DOHH2 (cell line): ENCODE measurements around the gene ABLIM3.

ENCODE experiments used
- H3F3A ChIP-seq: fragments of 200-600 bp; sonication (generic), shearing (Covaris generic); 2 replicates; pipeline ENCODE4 v1.6.0; 2016; ENCODE audit warnings: antibody characterized with exemption, mild to moderate bottlenecking; ENCODE audit not compliant: control insufficient read depth, insufficient read depth
- H3K27ac ChIP-seq: fragments of 200-600 bp; sonication (generic); 2 replicates; pipeline ENCODE4 v1.5.1; 2014; ENCODE audit warnings: low read depth, mild to moderate bottlenecking, low read length, moderate library complexity
- H3K27me3 ChIP-seq: fragments of 200-600 bp; sonication (generic); 2 replicates; pipeline ENCODE4 v1.6.1; 2014; ENCODE audit warnings: mild to moderate bottlenecking, low read length, mixed read lengths; ENCODE audit not compliant: control insufficient read depth
- H3K36me3 ChIP-seq: fragments of 200-600 bp; sonication (generic); 2 replicates; pipeline ENCODE4 v1.6.1; 2014; ENCODE audit warnings: mild to moderate bottlenecking, low read length, moderate library complexity, mixed read lengths; ENCODE audit not compliant: control insufficient read depth
- H3K4me1 ChIP-seq: fragments of 200-600 bp; sonication (generic); 2 replicates; pipeline ENCODE4 v1.6.1; 2014; ENCODE audit warnings: mild to moderate bottlenecking, low read length, mixed read lengths; ENCODE audit not compliant: control insufficient read depth
- H3K4me2 ChIP-seq: fragments of 200-600 bp; sonication (generic); 2 replicates; pipeline ENCODE4 v1.6.0; 2014; ENCODE audit warnings: mild to moderate bottlenecking, low read length, moderate library complexity
- H3K4me3 ChIP-seq: fragments of 200-600 bp; sonication (generic); 2 replicates; pipeline ENCODE4 v1.5.1; 2014; ENCODE audit warnings: mild to moderate bottlenecking, low read length, mixed read lengths
- H3K79me2 ChIP-seq: fragments of 200-600 bp; sonication (generic); 2 replicates; pipeline ENCODE4 v1.6.1; 2014; ENCODE audit warnings: mild to moderate bottlenecking, low read length, mixed read lengths; ENCODE audit not compliant: control insufficient read depth
- H3K9me2 ChIP-seq: fragments of 200-600 bp; sonication (generic); replicated peaks from 2 replicates; pipeline ENCODE4 v1.6.1; 2014; ENCODE audit warnings: mild to moderate bottlenecking, low read length, mixed read lengths; ENCODE audit not compliant: control insufficient read depth
- H3K9me3 ChIP-seq: fragments of 200-600 bp; sonication (generic); 2 replicates; pipeline ENCODE4 v1.6.1; 2014; ENCODE audit warnings: antibody characterized with exemption, low read length, mixed read lengths; ENCODE audit not compliant: control insufficient read depth, insufficient read depth
- H4K20me1 ChIP-seq: fragments of 200-600 bp; sonication (generic); 2 replicates; pipeline ENCODE4 v1.6.0; 2014; ENCODE audit warnings: low read depth, mild to moderate bottlenecking, antibody characterized with exemption, low read length, moderate library complexity; ENCODE audit not compliant: control insufficient read depth, insufficient read depth
- CTCF ChIP-seq: fragments of 200-600 bp; sonication (generic); IDR thresholded peaks from one replicate; pipeline ENCODE4 v1.5.1; 2014; ENCODE audit warnings: antibody characterized with exemption, mild to moderate bottlenecking, low read depth, low read length; ENCODE audit not compliant: poor library complexity, severe bottlenecking
- EZH2phosphoT487 ChIP-seq: fragments of 200-600 bp; sonication (generic); IDR thresholded peaks from 2 replicates; pipeline ENCODE4 v1.6.1; 2017; ENCODE audit warnings: borderline replicate concordance, mild to moderate bottlenecking, antibody characterized with exemption, low read length, moderate library complexity, mixed read lengths

The ABLIM3 gene

GRCh38 chr5:149172709-149173505, 31.6 kb downstream of the ABLIM3 start:
- H3F3A ChIP-seq: no peaks in the 10 kb centered on the region
- H3K4me3 ChIP-seq: no peak overlapping the region
- H3K9me2 ChIP-seq: no peaks in the 10 kb centered on the region
- H3K4me2 ChIP-seq: no peak overlapping the region
- TF ChIP-seq CTCF (no peak), EZH2phosphoT487 (no peak)
- peaks cover 10% of the 10 kb centered on the region for H3K27me3 ChIP-seq
- no peak overlapping the region for H3K27ac ChIP-seq
- H3K79me2 ChIP-seq: no peaks in the 10 kb centered on the region
- no peaks in the 10 kb centered on the region for H4K20me1 ChIP-seq
- no peaks in the 10 kb centered on the region for H3K4me1 ChIP-seq
- no peaks in the 10 kb centered on the region for H3K9me3 ChIP-seq
- no peaks in the 10 kb centered on the region for H3K36me3 ChIP-seq

GRCh38 chr5:149174847-149175234, 33.5 kb downstream of the ABLIM3 start:
- no peaks in the 10 kb centered on the region for H3K9me3 ChIP-seq
- no peaks in the 10 kb centered on the region for H3F3A ChIP-seq
- H3K27ac ChIP-seq: no peak overlapping the region
- no peak overlapping the region for H3K4me3 ChIP-seq
- H3K79me2 ChIP-seq: no peaks in the 10 kb centered on the region
- TF ChIP-seq EZH2phosphoT487 (no peak), CTCF (no peak)
- H3K27me3 ChIP-seq: peaks cover 15% of the 10 kb centered on the region
- no peaks in the 10 kb centered on the region for H3K4me1 ChIP-seq
- no peaks in the 10 kb centered on the region for H3K9me2 ChIP-seq
- no peaks in the 10 kb centered on the region for H4K20me1 ChIP-seq
- H3K4me2 ChIP-seq: no peak overlapping the region
- H3K36me3 ChIP-seq: no peaks in the 10 kb centered on the region

- H3K27ac ChIP-seq: no peak overlapping the region
- TF ChIP-seq CTCF (no peak), EZH2phosphoT487 (no peak)
- H3K4me2 ChIP-seq: no peak overlapping the region
Observed at GRCh38 chr5:149175346-149176105, 34.2 kb downstream of the ABLIM3 start.

More at GRCh38 chr5:149175346-149176105, 34.2 kb downstream of the ABLIM3 start:
- no peaks in the 10 kb centered on the region for H3K79me2 ChIP-seq
- H3K27me3 ChIP-seq: peaks cover 17% of the 10 kb centered on the region
- no peaks in the 10 kb centered on the region for H3K4me1 ChIP-seq
- no peaks in the 10 kb centered on the region for H3K9me3 ChIP-seq
- H3K9me2 ChIP-seq: no peaks in the 10 kb centered on the region
- no peaks in the 10 kb centered on the region for H4K20me1 ChIP-seq
- H3K4me3 ChIP-seq: no peak overlapping the region
- no peaks in the 10 kb centered on the region for H3F3A ChIP-seq
- no peaks in the 10 kb centered on the region for H3K36me3 ChIP-seq
